Left colon (tissue), 2 donors: ENCODE data around the gene SLC51B. TPM values are rescaled to one million over a fixed set of nuclear protein-coding genes. Genes with fewer than 3 reads are reported as not detected.

ENCODE experiments used
- ATAC-seq: fragments of 200-7000 bp; cut with Tn5 transposase; one replicate; pipeline ENCODE4 v1.9.1; 2020; ENCODE audit warnings: mild to moderate bottlenecking, moderate library complexity
- DNase-seq, 2 donors: peaks; one replicate each; pipeline ENCODE4 v3.0.0-alpha.2; 2020
- intact Hi-C, 2 donors: fragments of 100-400 bp; cut with DNase I in 1 of 2; cut with micrococcal nuclease in 1 of 2; formaldehyde crosslinking; loops; one replicate each; pipeline versions ENCODE4 v1.11.2 to v1.14.0; 2022; cut with DNase I, micrococcal nuclease
- total RNA-seq, 2 donors: library from RNA; stranded (reverse); fragmentation: NEBNext Ultra II Directional; extraction: Animal tissue kit (Norgen Biotek cat#: 25700); gene quantifications; one replicate each; pipeline ENCODE4 v1.2.1, GENCODE V29; 2021
- donor health status: DM: no; HTN: no; CAD: no.
- donor health status: DM: yes; HTN: yes; CAD: no.

The SLC51B gene
- total RNA-seq, 2 donors from 2014 or later = 104 to 127 TPM

DNA sequence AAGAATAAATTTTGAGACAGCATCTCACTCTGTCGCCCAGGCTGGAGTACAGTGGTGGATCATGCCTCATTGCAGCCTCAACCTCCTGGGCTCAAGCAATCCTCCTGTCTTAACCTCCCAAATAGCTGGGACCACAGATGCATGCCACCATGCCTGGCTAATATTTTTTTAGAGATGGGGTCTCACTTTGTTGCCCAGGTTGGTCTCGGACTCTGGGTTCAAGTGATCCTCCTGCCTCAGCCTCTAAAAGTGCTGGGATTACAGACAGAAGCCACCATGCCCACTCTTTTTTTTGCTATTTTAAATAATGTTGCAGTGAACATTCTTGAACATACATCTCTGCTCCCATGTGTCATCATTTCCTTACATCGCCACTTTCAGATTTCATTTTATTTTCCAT is 6.8 kb upstream of the SLC51B start:
- intact Hi-C loops = no loop called here
- no peak for ATAC-seq
- DNase-seq = no peak

DNA sequence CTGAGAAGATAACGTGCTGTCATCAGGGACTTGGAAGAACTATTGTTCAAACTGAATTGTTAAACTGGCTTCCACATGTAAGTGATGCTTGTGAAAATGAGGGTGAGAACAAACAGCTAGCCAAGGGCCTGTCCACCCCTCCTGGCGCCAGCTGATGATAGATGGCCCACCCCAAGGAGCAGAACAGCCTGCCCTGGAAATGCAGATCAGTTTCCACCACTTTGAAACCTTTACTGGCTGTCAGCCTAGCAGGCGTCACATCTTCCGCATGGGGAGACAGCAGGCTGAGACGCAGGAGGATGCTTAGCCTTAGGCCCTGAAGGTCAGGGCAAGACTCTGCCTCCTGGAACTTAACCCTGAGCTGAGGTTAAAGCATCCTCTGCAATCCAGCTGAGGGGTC is 6.4 kb upstream of the SLC51B start:
- ATAC-seq = no peak
- intact Hi-C loops = no loop called here
- no peak for DNase-seq

DNA sequence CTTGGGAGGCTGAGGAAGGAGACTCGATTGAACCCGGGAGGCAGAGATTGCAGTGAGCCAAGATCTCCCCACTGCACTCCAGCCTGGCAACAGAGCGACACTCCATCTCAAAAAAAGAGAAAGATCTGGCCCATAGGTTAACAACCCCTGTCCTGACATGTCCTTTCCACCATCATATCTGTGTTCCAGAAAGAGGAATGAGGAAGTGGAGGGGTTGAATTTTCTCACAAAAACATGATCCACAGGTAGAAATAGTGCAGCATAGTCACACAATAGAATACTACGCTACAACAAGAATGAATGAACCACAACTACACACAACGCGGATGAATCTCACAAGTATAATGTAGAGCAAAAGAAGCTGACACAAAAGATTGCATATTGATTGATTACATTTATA is 4.7 kb upstream of the SLC51B start:
- intact Hi-C loops = loop anchor here in 1 of 2 donors (10.0 kb wide), 1 partner anchor 54 kb away; no protein-coding TSS in a partner anchor
- DNase-seq = no peak
- ATAC-seq = no peak

DNA sequence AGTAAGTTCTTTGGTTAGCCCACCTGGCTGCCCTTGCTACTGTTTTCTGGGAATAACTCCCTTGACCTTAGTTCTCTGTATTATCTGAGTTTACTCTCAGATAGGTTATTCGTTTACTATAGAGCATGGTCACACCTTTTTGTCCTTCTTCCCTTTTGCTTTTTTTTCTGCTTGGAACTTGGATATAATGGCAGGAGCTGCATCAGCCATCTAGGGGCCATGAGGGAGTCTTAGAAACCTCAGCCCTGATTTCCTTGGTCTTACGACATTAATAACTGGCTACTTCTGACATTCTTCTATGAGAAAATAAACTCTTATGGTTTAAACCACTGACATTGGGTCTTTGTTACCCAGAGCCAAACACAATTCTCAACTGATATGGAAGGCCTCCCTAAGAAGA is 3.4 kb upstream of the SLC51B start:
- ATAC-seq (no peak), DNase-seq (no peak)
- intact Hi-C loops = loop anchor here in 1 of 2 donors (10.0 kb wide), 1 partner anchor 53 kb away; no protein-coding TSS in a partner anchor

DNA sequence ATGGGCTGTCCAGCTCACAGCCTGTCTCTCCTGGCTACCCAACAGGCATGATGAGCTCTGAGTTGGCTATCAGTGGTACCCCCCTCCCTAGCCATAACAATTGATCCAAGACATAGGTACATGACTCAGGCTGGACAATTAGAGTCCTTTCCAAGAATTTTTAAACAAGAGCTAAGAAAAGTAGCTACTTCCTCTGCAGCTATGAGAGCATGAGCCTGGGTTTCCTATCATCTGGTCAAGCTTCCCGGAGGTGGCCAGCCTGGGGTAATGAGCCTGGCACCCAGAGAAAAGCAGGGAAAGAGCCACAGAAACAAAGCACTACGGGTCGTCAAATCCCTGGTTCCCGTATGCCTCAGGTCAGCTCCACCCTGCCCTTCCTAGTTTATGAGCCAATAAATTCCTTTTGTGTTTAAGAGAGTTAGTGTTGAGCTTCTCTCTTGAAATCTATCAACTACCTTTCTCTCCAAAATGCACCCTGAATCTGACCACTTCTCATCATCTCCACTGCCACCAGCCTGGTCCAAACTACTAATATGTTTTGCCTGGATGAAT is 2.3 kb upstream of the SLC51B start:
- intact Hi-C loops = loop anchor here in 1 of 2 donors (10.0 kb wide), 1 partner anchor 52 kb away; no protein-coding TSS in a partner anchor
- ATAC-seq = peak; percentile 55

DNA sequence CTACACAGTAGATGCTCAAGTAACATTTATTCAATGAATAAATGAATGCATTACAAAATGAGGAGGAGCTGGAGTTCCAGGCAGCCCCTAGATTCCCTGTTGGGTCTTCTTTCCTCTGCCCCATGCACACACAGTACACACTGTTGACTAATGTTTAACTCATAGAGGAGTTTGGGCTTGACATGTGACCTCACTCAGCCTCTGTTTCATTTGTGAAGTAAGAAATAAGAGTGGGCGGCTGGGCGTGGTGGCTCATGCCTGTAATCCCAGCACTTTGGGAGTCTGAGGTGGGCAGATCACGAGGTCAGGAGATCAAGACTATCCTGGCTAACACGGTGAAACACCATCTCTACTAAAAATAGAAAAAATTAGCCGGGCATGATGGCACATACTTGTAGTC is 969 bp upstream of the SLC51B start:
- peak; percentile 64 to 66 for DNase-seq
- ATAC-seq = peak; percentile 62
- intact Hi-C loops = loop anchor here in 1 of 2 donors (10.0 kb wide), 1 partner anchor 51 kb away; no protein-coding TSS in a partner anchor

More for the DNA sequence above, 2.3 kb upstream of the SLC51B start:
- DNase-seq = peak; percentile 37 to 50

DNA sequence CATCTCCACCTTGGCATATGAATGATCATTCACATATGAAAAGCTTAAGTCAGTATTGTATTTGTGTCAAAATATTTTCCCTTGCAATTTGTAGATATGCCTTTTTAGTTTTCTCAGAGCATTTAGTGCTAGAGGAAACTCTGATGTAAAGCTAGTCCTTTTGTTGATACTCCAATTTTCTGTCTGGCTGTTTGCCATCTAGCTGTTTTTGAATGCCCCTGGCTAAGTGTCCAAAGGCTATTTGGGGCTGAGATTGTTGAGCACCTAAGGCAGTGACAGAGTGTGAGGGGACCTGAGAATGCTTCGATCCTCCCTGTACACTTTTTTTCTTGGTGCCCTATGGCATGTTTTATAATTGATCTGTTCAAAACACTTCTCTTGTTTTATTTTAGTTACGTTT is 3.1 kb downstream of the SLC51B start:
- DNase-seq (no peak), ATAC-seq (no peak)
- intact Hi-C loops = loop anchor here in 1 of 2 donors (10.0 kb wide), 1 partner anchor 47 kb away; no protein-coding TSS in a partner anchor

DNA sequence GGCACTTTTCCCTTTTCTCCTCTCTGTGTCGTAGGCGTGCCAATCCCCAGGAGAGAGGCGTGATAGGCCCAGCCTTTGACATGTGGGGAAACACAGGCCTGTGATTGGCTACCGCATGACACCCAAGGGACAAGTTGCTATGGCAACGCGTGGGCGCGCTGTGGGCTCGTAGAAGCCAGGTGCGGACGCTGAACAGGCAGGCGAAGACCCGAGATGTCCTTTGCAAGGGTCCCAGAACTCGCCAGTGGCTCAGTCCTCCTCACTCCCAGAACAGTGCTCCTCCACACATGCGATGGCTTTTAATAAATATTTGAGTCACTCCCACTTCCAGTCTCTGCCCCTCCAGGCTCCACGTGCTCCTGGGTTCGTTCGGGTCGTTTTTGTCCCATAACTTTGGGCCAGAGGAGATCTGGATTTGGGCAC is 4.2 kb downstream of the SLC51B start:
- intact Hi-C loops = loop anchor here in 1 of 2 donors (10.0 kb wide), 1 partner anchor 45 kb away; no protein-coding TSS in a partner anchor
- ATAC-seq (peak; percentile 65), DNase-seq (peak; percentile 91 to 92)

DNA sequence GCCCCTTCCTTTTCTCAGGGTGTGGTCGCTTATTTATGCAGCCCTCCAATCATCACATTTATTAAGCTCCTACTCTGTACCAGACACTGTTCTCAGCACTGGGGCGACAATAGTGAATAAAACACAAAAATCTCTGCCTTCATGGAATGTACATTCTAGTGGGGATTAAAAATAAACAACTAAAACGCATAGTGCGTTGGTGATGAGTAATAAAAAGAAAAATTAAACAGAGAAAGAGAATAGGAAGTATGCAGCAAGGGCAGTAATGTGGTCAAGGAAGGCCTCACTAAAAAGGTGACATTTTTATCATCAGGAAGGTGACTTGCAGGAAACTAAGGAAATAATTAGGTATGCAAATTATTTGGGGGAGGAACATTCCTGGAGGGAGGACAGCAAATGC is 5.1 kb downstream of the SLC51B start:
- DNase-seq = peak in 1 of 2 donors; percentile 12
- intact Hi-C loops = no loop called here
- no peak for ATAC-seq

DNA sequence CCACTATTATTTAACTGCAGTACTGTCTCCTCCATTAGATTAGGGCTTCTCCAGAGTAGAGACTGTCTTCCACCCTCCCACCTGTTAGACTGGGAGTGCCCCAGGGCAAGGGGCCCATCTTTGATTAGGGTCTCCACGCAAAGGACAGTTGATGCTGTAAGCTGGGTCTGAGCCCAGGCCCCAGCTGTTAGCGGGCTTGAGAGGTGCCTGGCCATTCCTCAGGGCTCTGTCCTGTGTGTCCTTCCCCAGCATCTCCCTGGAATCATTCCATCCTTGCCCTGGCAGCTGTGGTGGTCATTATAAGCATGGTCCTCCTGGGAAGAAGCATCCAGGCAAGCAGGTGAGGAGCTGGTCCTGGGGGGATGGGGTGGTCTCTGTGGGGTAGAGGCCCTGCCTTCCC is 6.1 kb downstream of the SLC51B start:
- DNase-seq (peak in 1 of 2 donors; percentile 19), ATAC-seq (no peak)
- intact Hi-C loops = no loop called here

DNA sequence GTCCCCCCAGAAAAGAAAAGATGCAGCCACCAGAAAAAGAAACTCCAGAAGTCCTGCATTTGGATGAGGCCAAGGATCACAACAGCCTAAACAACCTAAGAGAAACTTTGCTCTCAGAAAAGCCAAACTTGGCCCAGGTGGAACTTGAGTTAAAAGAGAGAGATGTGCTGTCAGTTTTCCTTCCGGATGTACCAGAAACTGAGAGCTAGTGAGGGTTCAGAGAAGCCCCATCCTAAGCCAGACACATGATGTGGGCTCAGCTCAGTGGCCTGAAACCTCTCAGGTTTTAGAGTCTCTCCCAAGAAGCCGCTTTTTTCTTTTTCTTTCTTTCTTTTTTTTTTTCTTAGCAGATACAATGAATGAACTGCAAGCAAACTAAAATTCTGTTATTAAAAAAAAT is 7.8 kb downstream of the SLC51B start:
- intact Hi-C loops = no loop called here
- DNase-seq (no peak), ATAC-seq (no peak)

DNA sequence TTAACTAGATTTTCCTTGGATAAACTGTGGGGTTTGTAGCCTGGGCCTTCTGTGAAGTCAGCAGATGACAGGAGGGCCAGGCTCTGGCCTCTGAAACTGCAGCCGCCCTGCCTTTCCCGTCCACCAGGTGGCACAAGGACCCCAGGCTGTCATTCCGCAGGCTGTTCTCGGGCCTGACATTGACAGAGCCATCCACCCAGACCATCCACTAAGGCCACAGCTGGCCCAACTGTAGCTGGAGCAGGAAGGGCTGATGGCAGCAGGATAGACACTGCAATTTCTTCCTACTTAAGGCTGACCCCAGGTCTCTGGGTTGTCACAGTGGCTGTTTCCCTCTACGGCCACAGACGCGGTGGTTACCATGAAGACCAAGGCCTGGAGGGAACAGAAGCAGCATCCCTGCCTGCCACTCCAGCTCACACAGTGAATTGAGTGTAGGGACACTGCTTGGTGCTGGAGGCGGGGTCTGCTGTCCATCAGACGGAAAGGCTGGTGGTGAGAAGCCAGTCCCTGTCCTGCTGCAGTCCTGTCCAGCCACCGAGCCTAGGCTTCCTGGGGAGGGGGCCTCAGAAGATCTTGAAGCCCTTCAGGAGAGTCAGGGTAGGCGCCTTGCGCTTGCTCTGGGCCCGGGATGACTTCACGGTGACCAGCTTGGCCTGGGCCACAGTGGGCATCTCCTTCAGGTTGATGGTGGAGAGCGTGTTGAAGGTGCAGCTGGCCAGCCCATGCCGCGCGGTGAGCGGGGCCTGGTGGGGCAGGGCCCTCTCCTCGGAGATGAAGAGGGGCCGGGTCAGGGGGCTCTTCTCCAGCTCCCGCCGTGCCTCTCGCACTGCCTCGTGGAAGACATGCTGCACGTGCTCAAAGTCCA is 9.4 kb downstream of the SLC51B start:
- DNase-seq (peak; percentile 60 to 80), ATAC-seq (peak; percentile 74)
- intact Hi-C loops = no loop called here

DNA sequence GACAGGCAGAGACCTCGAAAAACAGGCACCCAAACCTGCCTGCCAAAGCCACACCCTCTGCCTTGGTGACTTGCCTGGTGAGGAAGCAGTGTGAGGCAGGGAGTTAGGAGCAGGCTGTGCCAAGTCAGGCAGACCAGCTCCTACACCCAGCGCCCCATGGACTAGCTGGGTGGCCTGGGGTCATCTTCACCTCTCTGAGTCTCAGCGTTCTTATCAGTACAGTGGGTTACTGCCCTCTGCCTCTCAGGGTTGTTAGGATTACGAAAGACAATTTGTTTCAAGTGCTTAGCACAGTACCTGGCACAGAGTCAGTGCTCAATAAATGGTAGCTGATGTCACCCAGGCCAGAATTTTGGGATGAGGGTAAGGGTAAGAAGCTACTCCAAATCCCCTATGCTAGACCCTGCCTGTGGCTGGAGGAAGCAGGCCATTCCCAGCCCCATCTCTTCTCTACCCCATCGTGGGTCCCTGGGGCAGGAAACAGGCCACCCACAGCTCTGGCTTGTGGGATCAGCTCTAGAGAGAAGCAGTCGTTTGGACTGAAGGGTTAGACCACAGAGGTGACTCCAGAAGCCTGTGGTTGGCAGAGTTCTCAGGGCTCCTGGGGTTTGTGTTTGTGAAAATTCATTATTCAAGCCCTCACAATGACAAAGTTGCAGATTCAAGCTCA is 10.1 kb downstream of the SLC51B start:
- ATAC-seq (peak; percentile 77), DNase-seq (peak; percentile 39 to 74)
- intact Hi-C loops = no loop called here

DNA sequence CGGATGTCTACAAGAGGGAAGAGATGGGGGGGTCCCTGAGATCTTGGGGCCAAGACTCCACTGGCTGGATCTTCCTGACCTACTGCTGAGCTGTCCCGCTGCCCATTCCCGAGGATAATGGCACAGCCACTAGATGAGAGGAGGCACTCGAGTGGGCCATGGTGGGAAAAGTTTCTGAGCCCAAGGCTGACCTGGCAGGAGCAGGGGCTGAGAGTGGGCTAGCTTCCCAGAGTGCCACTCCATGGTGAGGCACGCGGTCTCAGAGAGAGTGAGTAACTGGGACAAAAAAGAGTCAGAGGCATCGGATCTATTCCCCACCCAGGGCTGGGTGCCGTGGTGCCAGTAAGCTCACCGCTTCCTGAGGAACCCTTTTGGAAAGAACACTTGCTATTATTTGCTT is 10.9 kb downstream of the SLC51B start:
- DNase-seq = peak in 1 of 2 donors; percentile 21
- intact Hi-C loops = no loop called here
- ATAC-seq = no peak

DNA sequence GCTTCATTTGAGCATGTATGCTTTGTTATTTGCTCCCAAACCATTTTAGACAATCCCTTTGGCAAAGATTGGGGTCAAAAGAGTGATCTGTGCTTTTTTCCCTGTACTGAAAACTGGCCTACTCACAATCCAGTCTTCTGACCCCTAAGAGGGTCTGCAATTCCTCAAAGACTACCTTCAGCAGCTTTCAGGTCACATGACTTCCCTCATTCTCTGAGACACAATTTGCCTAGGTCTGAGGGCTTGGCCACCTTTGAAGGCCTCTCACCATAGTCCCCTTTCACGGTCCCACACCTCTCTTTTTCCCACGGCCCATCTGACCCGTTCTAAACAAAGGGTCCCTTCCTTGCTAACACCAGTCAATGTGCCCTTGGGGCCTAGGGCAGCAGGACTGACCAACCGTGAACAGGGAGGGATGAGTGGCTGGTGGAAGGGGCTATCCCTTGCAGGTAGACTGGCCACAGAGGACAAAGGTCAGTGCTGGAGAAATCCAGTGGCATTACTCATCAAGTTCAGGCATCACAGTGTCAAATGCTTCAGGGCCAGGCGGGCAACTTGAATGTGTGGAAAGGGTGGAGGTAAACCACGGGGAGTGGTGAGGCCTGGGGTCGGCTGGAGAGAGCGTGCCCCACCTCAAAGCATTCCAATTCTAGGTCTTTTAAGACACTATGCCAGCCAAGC is 11.8 kb downstream of the SLC51B start:
- DNase-seq (peak in 1 of 2 donors; percentile 57), ATAC-seq (peak; percentile 63)
- intact Hi-C loops = no loop called here

DNA sequence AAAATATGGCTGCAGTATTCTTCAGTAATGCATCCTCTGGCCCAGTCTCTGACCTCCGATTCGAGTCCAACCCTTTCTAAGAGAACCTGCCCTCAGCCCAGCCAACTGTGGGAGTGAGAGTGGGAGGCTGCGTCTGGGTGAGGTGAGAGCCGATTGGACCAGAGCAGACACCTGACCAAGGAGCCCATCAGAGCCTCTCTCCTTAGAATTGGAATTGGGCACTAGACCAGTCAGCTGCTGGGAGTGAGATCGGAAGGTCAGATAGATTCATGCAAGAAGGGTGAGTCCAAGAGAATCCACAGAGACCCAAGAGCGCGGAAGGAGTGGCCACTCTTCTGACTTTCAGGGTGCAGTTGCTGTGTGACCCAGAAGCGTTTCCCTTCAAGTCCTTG is 12.4 kb downstream of the SLC51B start:
- no peak for ATAC-seq
- DNase-seq = no peak
- intact Hi-C loops = no loop called here

DNA sequence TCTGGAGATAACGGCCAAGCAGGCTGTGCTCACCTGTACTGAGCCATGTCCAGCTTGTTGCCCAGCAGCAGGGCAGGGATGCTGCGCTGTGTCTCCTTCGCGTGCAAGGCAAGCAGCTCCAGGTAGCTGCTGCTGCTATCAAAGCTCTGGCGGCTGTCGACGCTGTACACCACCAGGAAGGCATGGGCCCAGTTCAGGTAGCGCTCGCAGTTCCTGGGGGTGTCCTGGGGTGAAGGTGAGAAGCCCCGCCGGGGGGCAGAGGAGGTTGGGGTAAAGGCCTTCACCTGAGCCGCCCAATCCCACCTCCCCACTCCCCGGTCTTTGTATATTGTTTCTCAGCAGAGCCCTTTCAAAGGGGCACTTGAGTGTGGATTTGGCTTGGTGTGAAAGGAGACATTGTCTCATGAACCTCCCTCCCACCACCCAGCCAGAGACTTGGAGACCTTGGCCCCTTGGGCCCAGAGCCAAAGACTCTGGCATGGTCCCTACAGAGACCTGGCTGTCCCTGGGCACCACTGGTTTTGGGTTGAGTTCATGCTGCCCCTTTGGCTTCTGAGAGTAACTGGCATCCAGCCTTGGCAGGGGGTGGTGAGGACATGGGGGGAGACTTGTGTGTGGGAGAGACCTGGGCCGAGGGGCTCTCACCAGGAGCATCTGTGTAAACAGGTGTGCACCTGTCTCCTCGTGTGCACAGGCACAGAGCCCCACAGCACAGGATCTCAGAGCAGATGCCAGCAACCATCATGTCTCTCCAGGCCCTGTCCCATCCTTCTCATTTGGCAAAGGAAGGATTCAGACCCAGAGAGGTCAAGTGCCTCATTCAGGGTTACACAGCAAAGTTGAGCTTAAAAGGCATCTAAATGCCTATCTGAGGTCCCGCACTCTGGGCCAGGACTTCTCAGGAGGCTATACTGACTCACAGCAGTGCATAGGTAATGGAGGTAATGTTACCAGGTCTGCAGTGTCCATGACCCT is 13.5 kb downstream of the SLC51B start:
- DNase-seq = no peak
- intact Hi-C loops = no loop called here
- no peak for ATAC-seq

DNA sequence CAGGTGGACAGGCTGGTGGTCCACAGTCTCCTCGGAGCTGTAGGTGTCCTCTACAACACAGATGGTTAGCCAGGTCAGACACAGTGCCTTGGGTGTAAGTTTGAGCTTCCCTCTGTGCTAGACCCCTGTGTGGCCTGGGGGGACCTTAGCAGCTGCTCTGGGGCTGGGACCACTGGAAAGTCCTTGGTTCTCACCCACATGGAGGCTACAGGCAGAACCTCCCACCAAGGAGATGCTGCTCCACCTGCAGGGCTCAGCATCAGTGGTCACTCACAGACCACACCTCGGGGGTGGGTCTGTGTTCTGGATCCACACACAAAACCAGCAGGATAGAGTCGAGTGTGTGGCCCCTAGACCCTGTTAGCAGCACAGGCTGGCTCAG is 14.2 kb downstream of the SLC51B start:
- ATAC-seq (no peak), DNase-seq (no peak)
- intact Hi-C loops = no loop called here
